Smooth muscle cell (in vitro differentiated cells): ENCODE measurements around the gene CSK. TPM values are rescaled to one million over a fixed set of nuclear protein-coding genes. Genes with fewer than 3 reads are reported as not detected.

Experiments
- DNase-seq: peaks from one replicate; lab custom pipeline; 2025; ENCODE audit not compliant: unreplicated experiment; lab: John Stamatoyannopoulos, UW
- H2AFZ ChIP-seq: fragments of 200-600 bp; sonication (generic); 2 replicates; pipeline ENCODE4 v1.6.0; 2016; ENCODE audit warnings: antibody characterized with exemption, low read depth, mild to moderate bottlenecking
- H3F3A ChIP-seq: fragments of 200-600 bp; sonication (generic); 2 replicates; pipeline ENCODE4 v1.6.0; 2017; ENCODE audit warnings: antibody characterized with exemption, low read depth
- H3K27ac ChIP-seq: fragments of 200-600 bp; sonication (generic); 2 replicates; pipeline ENCODE4 v1.5.1; 2016; ENCODE audit warnings: low read depth, mild to moderate bottlenecking
- H3K27me3 ChIP-seq: fragments of 200-600 bp; sonication (generic); 2 replicates; pipeline ENCODE4 v1.6.1; 2016; ENCODE audit warnings: low read depth, mild to moderate bottlenecking
- H3K36me3 ChIP-seq: fragments of 200-600 bp; sonication (generic); 2 replicates; pipeline ENCODE4 v1.5.1; 2016; ENCODE audit warnings: low read depth
- H3K4me1 ChIP-seq: fragments of 200-600 bp; sonication (generic); 2 replicates; pipeline ENCODE4 v1.5.1; 2016; ENCODE audit warnings: low read depth
- H3K4me2 ChIP-seq: fragments of 200-600 bp; sonication (generic); 2 replicates; pipeline ENCODE4 v1.6.0; 2016; ENCODE audit warnings: mild to moderate bottlenecking
- H3K4me3 ChIP-seq: fragments of 200-600 bp; sonication (generic); 2 replicates; pipeline ENCODE4 v1.5.1; 2016; ENCODE audit warnings: mild to moderate bottlenecking
- H3K79me2 ChIP-seq: fragments of 200-600 bp; sonication (generic); 2 replicates; pipeline ENCODE4 v1.6.0; 2016; ENCODE audit warnings: low read depth, mild to moderate bottlenecking
- H3K9ac ChIP-seq: fragments of 200-600 bp; sonication (generic); 2 replicates; pipeline ENCODE4 v1.6.0; 2016; ENCODE audit warnings: low read depth
- H3K9me3 ChIP-seq: fragments of 200-600 bp; sonication (generic); replicated peaks from 2 replicates; pipeline ENCODE4 v1.5.1; 2016; ENCODE audit warnings: low read depth
- H4K20me1 ChIP-seq: fragments of 200-600 bp; sonication (generic); 2 replicates; pipeline ENCODE4 v1.6.0; 2016; ENCODE audit warnings: low read depth
- CTCF ChIP-seq: fragments of 200-600 bp; sonication (generic); IDR thresholded peaks from 2 replicates; pipeline ENCODE4 v1.5.1; 2017; ENCODE audit warnings: borderline replicate concordance, mild to moderate bottlenecking, antibody characterized with exemption; ENCODE audit not compliant: insufficient read depth, poor library complexity, severe bottlenecking
- WGBS: methylation state at CpG from one replicate; pipeline ENCODE4 v1.1.7; 2016; ENCODE audit warnings: low lambda C conversion rate; 5-methylcytosine and 5-hydroxymethylcytosine counted together
- polyA plus RNA-seq: library from polyadenylated mRNA; unstranded; fragments of >200 nt; fragmentation: Nextera tagmentation; extraction: Ambion mirVana; gene quantifications from 2 replicates; pipeline ENCODE4 v1.2.1, GENCODE V29; 2016
- total RNA-seq: library from RNA; depleted of rRNA; stranded (reverse); fragments of >200 nt; gene quantifications from 2 replicates; pipeline ENCODE4 v1.2.3, GENCODE V29; 2014

Gene CSK
- total and polyA plus RNA-seq, 2 experiments from 2014 or later = 16.5 to 19.6 TPM

DNA sequence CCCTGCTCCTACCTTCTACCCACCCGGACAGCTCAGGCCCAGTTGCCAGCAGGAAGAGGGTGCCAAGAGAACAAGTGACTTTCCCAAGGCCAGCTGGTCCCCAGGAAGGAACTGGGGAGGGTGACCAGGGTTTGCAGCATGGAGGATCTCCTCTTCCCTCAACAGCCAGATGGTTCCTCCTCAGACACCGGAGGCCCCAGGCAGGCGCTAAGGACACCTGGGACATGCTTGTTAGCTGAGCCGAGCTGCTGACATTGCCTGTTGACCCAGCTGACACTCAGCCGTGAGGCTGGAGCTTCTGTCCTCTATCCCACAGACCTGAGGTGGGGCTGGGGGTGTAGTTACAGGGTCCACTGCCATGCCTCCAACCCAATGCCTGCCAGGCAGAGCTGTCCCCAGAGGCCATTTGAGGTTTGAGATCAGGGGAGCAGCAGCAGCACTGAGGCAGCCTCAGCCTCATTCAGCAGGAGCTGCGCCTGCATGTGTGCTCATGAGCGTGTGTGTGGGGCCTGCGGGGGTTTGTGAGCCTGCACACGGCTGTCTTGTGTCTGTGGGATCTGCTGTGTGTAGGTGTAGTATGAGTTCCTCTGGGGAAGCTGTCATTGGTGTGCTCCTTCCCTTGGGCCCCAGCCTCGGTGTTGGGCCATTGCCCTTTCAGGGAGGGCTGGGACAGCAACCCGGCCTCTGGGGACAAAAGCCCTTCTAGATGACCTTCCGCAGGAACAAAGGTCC lies 51.7 kb downstream of the CSK start:
- TF ChIP-seq CTCF = no peak
- Histone ChIP-seq H3K36me3 (no peaks in the 10 kb centered on the region), H3K9ac (no peak overlapping the region), H3K9me3 (no peaks in the 10 kb centered on the region), H3K4me2 (no peak overlapping the region), H3K79me2 (no peaks in the 10 kb centered on the region), H3K27me3 (peaks cover 11% of the 10 kb centered on the region), H3F3A (no peaks in the 10 kb centered on the region), H4K20me1 (no peaks in the 10 kb centered on the region), H3K4me1 (no peaks in the 10 kb centered on the region), H3K4me3 (no peak overlapping the region), H3K27ac (no peak overlapping the region), H2AFZ (no peak overlapping the region)
- DNase-seq = no peak
- 91% methylated on average over 12 of the region's 12 CpGs for WGBS

GRCh38 chr15:74835312-74835823 lies 53.5 kb downstream of the CSK start:
- Histone ChIP-seq H3K36me3 (no peaks in the 10 kb centered on the region), H3K79me2 (no peaks in the 10 kb centered on the region), H3K4me2 (no peak overlapping the region), H3F3A (no peaks in the 10 kb centered on the region), H3K4me3 (no peak overlapping the region), H3K27ac (no peak overlapping the region), H3K9ac (no peak overlapping the region), H4K20me1 (no peaks in the 10 kb centered on the region), H3K27me3 (no peaks in the 10 kb centered on the region), H3K4me1 (no peaks in the 10 kb centered on the region), H2AFZ (no peak overlapping the region), H3K9me3 (no peaks in the 10 kb centered on the region)
- 46% methylated on average over 5 of the region's 5 CpGs for WGBS
- peak; percentile 5 for DNase-seq
- TF ChIP-seq CTCF = peak; percentile 62

DNA sequence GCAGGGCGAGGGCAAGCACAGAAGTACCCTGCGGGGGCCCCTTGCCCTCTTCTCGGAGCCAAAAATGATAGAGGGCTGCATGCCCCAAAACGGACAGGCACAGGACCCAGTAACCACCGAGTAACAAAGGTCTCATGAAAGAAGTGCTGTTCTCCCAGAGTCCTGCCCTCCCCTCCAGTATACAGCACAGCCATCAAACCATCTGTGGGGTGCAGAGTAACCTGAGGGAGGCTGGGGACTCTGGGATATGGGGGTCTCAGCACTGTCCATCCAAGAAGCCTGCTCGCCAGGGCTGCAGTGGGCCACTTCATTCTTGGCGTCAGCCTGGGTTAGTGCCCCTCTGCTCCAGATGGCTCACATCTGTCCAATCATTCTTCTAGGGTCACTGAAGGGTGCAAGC lies 55.0 kb downstream of the CSK start:
- Histone ChIP-seq H3F3A (no peaks in the 10 kb centered on the region), H3K27me3 (no peaks in the 10 kb centered on the region), H3K36me3 (no peaks in the 10 kb centered on the region), H3K79me2 (no peaks in the 10 kb centered on the region), H2AFZ (no peak overlapping the region), H3K4me1 (no peaks in the 10 kb centered on the region), H4K20me1 (no peaks in the 10 kb centered on the region), H3K9me3 (no peaks in the 10 kb centered on the region), H3K4me3 (no peak overlapping the region), H3K4me2 (no peak overlapping the region), H3K9ac (no peak overlapping the region), H3K27ac (no peak overlapping the region)
- DNase-seq = no peak
- TF ChIP-seq CTCF = no peak
- 98% methylated on average over 7 of the region's 7 CpGs for WGBS
